ENCODE measurements around the gene PEPD.

Gene PEPD

GRCh38 chr19:33434886-33435705, 86.5 kb downstream of the PEPD start:
- TF ChIP-seq CTCF (IDR thresholded peaks at IDR 0.05): no peak
- no peak for DNase-seq
- H3K36me3 Mint-ChIP-seq (ENCODE audit: low read depth): no peaks in the 10 kb centered on the region
- H3K27me3 Mint-ChIP-seq (ENCODE audit: low read depth, poor library complexity): peaks cover 22% of the 10 kb centered on the region
- H3K27ac Mint-ChIP-seq: no peak overlapping the region
- H3K4me3 Mint-ChIP-seq: no peak overlapping the region
- H3K9me3 Mint-ChIP-seq: no peaks in the 10 kb centered on the region
- peaks cover 40% of the 10 kb centered on the region for H3K4me1 Mint-ChIP-seq

GRCh38 chr19:33434069-33434885, 87.3 kb downstream of the PEPD start:
- no peaks in the 10 kb centered on the region for H3K36me3 Mint-ChIP-seq (ENCODE audit: low read depth)
- peaks cover 41% of the 10 kb centered on the region for H3K4me1 Mint-ChIP-seq
- H3K9me3 Mint-ChIP-seq: no peaks in the 10 kb centered on the region
- no peak for TF ChIP-seq CTCF (IDR thresholded peaks at IDR 0.05)
- DNase-seq: no peak
- no peak overlapping the region for H3K4me3 Mint-ChIP-seq
- no peak overlapping the region for H3K27ac Mint-ChIP-seq
- H3K27me3 Mint-ChIP-seq (ENCODE audit: low read depth, poor library complexity): peaks cover 27% of the 10 kb centered on the region

- H3K4me3 Mint-ChIP-seq: no peak overlapping the region
- H3K9me3 Mint-ChIP-seq: no peaks in the 10 kb centered on the region
- H3K27me3 Mint-ChIP-seq (ENCODE audit: low read depth, poor library complexity): peaks cover 31% of the 10 kb centered on the region
- no peak for TF ChIP-seq CTCF (IDR thresholded peaks at IDR 0.05)
- H3K36me3 Mint-ChIP-seq (ENCODE audit: low read depth): no peaks in the 10 kb centered on the region
- no peak for DNase-seq
- H3K4me1 Mint-ChIP-seq: peaks cover 56% of the 10 kb centered on the region
- no peak overlapping the region for H3K27ac Mint-ChIP-seq
Observed at GRCh38 chr19:33432446-33433170, 89.0 kb downstream of the PEPD start.

GRCh38 chr19:33432015-33432414, 89.6 kb downstream of the PEPD start:
- H3K4me3 Mint-ChIP-seq: no peak overlapping the region

More at GRCh38 chr19:33432015-33432414, 89.6 kb downstream of the PEPD start:
- Mint-ChIP-seq H3K27ac (no peak overlapping the region), H3K36me3 (ENCODE audit: low read depth) (no peaks in the 10 kb centered on the region), H3K4me1 (peaks cover 52% of the 10 kb centered on the region), H3K27me3 (ENCODE audit: low read depth, poor library complexity) (peaks cover 31% of the 10 kb centered on the region), H3K9me3 (no peaks in the 10 kb centered on the region)
- no peak for DNase-seq
- no peak for TF ChIP-seq CTCF (IDR thresholded peaks at IDR 0.05)

All from nephron progenitor cell (in vitro differentiated cells).